Islet precursor cell (in vitro differentiated cells): ENCODE results near the gene KNSTRN.

Experiments used
- DNase-seq: peaks from one replicate; pipeline ENCODE4 v3.0.0-alpha.2; 2018

KNSTRN gene

DNA sequence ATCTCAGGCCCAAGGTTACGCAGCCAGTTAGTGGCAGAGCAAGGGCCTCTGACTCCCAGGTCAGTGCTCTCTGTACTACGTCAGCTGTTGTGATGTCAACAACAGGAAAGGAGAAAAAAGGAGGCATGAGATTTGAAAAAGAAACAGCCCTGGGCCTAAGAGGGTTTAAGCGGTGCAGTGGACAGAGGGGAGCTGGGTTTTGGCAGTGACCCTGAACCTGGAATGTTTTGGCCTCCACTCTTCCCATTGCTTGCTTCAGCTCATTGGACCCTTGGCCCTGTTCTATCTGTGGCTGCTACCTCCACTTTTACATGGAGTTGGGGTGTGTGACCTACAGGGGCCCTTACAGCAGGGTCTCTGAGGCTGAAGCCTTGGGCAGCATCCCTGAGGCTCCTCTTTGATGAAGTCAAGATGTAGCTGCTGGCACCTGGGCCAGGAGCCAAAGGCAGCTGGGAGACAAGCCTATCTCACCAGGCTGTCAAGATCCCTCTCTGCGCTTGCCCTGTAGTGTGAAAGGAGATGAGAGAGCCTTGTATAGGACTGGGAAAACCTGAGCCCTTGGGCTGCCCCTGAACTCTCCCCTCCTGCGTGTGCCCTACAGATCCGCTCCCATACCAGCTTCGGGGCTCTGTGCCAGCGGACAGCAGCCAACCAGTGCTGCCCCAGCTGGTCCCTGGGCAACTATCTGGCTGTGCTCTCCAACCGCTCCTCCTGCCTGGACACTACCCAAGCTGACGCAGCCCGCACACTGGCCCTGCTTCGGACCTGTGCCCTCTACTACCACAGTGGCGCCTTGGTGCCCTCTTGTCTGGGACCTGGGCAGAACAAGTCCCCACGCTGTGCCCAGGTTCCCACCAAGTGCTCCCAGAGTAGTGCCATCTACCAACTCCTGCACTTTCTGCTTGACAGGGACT, 15.8 kb upstream of the KNSTRN start:
- no peak for DNase-seq

DNA sequence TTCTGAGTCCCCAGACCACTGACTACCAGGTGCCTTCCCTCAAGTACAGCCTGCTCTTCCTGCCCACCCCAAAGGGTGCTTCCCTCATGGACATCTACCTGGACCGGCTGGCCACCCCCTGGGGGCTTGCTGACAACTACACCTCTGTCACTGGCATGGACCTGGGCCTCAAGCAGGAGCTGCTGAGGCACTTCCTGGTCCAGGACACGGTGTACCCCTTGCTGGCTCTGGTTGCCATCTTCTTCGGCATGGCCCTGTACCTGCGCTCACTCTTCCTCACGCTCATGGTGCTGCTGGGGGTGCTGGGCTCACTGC, 15.2 kb upstream of the KNSTRN start:
- no peak for DNase-seq

DNA sequence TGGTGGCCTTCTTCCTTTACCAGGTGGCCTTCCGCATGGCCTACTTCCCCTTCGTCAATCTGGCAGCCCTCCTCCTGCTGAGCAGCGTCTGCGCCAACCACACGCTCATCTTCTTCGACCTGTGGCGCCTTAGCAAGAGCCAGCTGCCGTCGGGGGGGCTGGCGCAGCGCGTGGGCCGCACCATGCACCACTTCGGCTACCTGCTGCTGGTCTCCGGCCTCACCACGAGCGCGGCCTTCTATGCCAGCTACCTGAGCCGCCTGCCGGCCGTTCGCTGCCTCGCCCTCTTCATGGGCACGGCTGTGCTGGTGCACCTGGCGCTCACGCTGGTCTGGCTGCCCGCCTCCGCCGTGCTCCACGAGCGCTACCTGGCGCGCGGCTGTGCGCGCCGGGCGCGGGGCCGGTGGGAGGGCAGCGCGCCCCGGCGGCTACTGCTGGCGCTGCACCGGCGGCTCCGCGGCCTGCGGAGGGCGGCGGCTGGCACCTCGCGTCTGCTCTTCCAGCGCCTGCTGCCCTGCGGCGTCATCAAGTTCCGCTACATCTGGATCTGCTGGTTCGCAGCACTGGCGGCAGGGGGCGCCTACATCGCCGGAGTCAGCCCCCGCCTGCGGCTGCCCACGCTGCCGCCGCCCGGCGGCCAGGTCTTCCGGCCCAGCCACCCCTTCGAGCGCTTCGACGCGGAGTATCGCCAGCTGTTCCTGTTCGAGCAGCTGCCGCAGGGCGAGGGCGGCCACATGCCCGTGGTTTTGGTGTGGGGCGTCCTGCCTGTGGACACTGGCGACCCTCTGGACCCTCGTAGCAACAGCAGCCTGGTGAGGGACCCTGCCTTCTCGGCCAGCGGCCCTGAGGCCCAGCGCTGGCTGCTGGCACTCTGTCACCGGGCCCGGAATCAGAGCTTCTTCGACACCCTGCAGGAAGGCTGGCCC, 14.6 kb upstream of the KNSTRN start:
- DNase-seq: peak; percentile 95

DNA sequence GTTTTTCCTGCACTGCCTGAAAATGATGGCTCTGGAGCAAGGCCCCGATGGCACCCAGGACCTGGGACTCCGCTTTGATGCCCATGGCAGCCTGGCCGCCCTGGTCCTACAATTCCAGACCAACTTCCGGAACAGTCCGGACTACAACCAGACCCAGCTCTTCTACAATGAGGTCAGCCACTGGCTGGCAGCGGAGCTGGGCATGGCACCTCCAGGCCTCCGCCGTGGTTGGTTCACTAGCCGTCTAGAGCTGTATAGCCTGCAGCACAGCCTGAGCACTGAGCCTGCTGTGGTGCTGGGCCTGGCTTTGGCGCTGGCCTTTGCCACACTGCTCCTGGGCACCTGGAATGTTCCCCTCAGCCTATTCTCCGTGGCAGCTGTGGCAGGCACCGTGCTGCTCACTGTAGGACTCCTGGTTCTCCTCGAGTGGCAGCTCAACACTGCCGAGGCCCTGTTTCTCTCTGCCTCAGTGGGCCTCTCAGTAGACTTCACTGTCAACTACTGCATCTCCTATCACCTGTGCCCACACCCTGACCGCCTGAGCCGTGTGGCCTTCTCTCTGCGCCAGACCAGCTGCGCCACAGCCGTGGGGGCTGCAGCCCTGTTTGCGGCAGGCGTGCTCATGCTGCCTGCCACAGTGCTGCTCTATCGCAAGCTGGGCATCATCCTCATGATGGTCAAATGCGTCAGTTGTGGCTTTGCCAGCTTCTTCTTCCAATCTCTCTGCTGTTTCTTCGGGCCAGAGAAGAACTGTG, 13.6 kb upstream of the KNSTRN start:
- DNase-seq: no peak

DNA sequence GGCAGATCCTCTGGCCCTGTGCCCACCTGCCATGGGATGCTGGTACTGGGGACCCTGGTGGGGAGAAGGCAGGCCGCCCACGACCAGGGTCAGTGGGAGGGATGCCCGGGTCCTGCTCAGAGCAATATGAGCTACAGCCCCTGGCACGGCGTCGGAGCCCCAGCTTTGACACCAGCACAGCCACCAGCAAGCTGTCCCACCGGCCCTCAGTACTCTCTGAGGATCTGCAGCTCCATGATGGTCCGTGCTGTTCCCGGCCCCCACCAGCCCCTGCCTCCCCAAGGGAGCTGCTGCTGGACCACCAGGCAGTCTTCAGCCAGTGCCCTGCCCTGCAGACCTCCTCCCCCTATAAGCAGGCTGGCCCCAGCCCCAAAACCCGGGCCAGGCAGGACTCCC, 13.0 kb upstream of the KNSTRN start:
- DNase-seq: peak; percentile 43

DNA sequence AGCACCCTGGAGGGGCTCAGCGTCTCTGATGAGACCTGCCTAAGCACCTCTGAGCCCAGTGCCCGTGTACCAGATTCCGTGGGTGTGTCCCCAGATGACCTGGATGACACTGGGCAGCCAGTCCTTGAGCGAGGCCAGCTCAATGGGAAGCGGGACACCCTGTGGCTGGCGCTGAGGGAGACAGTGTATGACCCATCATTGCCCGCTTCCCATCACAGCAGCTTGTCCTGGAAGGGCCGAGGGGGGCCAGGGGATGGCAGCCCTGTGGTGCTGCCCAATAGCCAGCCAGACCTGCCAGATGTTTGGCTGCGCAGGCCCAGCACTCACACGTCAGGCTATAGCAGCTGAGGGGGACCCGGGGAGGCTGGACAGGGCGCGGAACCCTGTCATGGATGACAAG, 12.6 kb upstream of the KNSTRN start:
- peak; percentile 40 for DNase-seq

DNA sequence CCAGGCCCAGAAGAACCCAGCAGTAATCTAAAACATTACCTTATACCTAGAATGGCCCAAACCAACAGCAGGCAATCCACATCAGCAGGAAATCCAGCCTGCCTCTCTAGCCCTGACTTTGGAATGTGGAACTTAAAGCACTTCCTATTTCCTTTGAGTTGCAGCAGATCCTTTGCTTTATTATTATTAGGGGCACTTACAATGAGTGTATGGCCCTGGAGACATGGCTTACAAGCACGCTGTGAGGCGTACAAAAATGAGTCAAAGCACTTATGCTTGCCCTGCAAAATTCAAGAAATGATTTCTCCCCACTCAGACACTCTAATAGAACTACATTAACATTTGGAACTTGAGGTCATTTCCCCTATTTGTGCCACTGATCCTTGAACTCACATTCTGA, 9.5 kb upstream of the KNSTRN start:
- DNase-seq: no peak

DNA sequence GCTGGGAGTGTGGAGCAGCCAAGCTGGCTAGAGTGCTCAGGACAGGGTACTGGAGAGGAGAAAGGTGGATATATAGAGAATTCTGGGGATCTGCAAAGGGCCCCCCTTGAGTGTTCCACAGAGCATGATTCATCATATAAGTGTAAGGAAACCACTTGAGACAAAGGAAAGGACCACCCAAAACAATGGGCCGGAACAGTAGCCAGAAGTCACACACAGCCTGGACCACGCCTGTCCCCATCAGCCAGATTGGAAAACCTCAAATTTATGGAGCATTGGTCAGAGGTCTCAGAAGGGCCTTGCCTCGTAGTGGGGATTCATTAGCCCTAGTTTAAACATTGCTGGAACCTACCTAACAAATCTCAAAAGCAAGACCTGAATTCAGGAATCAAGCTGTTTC, 4.9 kb upstream of the KNSTRN start:
- no peak for DNase-seq

DNA sequence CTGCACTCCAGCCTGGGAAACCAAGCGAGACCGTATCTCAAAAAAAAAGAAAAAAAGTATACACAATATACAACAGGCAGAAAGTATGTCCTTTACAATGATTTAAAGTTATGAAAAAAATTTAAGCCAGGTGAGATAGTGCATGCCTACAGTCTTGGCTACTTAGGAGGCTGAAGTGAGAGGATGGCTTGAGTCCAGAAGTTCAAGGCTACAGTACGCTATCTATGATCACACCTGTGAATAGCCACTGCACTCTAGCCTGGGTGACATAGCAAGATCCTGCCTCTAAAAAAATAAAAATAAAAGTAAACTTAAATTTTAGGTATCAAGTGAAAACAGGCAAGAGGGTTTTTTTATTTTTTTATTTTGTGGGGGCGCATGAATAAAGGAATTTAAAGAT, 3.1 kb upstream of the KNSTRN start:
- DNase-seq: no peak

DNA sequence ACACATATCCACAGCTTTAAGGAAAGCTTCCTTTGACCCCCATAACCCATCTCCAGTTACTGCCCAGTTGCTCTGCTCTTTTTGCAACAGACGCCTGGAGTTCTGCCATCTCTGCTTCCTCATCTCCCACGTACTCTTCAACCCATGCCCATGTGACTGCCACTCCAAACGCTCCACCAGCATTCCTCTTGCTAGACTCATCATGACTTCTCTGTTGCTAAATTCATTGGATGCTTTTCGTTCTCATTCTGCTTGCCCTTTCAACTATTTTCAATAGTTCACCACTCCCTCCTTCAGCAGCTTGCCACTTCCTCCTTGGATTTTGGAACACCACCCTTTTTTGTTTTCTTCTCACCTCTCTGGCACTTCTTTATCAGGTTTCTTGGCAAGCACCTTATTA, 2.7 kb upstream of the KNSTRN start:
- DNase-seq: no peak

DNA sequence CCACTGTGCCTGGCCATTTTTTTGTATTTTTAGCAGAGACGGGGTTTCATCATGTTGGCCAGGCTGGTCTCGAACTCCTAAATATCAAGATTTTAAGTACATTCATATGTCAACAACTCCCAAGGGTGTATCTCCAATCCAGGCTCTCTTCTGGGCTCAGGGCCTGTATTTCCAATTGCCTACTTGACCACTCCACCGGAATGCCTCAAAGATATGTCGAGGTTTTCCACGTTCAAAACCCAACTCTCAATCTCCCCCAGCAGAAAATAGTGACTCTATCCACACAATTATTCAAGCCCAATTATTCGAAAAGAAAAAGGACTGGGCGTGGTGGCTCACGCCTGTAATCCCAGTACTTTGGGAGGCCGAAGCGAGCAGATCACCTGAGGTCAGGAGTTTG, 1.9 kb upstream of the KNSTRN start:
- no peak for DNase-seq

DNA sequence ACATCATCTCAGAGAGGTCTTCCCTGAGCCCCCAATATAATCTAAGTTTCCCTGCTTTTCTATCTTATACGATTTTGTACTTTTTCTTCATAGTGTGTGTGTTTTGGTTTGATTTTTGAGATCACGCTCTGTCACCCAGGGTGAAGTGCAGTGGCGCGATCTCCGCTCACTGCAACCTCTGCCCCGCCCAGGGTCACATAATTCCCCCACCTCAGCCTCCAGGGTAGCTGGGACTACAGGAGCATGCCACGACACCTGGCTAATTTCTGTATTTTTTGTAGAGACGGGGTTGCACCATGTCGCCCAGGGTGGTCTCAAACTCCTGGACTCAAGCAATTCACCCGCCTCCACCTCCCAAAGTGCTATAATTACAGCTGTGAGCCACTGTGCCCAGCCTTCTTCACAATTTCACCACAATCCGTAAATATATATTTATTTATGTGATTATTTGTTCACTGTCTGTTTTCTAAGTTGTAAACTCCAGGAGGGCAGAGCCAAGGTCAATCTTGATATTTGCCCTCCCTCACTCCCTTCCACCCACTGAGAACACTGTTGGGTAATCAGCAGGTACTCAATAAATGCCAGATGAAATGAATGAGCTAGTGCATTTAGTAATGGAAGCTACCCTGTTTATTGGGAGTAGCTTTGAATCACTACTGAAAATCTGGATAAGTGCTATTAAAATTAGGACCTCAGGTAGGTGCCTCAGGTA, 547 bp upstream of the KNSTRN start:
- no peak for DNase-seq

DNA sequence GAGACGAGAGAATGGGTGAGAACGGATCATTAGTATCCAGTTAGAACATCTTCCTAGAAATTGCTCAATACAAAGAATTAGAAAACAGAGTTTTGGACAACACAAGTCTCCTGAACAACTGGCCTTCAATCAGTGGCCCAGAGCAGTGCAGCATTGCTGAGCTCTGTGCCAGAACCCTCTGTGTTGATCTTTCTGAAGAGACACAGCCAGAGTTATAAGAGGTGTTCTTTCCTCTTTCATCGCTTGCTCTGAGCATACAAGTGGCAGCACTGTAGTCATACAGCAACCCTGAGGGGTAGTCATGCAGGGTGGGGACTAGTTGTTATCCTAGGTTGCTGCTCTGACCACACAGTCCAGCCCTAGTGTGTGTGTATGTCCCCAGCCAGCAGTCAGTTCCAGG, 4.0 kb downstream of the KNSTRN start:
- DNase-seq: no peak

DNA sequence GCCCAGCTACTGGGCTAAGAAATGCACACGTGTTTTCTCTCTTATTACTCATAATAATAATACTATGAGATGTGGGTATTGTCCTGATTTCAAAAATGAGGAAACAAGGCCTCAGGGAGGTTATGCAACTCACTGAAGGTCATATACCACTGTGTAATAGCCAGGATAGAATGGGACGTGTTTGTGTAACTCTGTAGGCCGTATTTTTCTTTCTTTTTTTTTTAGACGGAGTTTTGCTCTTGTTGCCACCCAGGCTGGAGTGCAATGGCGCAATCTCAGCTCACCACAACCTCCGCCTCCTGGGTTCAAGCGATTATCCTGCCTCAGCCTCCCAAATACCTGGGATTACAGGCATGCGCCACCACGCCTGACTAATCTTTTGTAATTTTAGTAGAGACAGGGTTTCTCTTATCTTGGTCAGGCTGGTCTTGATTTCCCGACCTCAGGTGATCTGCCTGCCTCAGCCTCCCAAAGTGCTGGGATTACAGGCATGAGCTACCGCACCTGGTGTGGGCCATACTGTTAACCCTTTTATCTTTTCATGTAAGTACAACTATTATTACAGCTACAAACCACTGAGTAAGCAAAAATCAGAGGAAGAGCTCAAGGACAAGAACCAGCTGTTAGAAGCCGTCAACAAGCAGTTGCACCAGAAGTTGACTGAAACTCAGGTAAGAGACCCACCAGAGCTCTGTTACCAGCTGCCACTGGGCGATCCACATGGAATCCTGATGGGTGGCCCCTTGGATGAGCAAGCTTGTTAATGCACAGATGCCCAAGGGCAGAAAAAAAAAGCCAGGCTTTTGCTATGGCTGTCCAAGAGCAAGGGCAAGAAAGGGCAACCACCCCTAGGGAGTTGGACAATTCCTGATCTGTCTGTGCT, 6.7 kb downstream of the KNSTRN start:
- DNase-seq: no peak

DNA sequence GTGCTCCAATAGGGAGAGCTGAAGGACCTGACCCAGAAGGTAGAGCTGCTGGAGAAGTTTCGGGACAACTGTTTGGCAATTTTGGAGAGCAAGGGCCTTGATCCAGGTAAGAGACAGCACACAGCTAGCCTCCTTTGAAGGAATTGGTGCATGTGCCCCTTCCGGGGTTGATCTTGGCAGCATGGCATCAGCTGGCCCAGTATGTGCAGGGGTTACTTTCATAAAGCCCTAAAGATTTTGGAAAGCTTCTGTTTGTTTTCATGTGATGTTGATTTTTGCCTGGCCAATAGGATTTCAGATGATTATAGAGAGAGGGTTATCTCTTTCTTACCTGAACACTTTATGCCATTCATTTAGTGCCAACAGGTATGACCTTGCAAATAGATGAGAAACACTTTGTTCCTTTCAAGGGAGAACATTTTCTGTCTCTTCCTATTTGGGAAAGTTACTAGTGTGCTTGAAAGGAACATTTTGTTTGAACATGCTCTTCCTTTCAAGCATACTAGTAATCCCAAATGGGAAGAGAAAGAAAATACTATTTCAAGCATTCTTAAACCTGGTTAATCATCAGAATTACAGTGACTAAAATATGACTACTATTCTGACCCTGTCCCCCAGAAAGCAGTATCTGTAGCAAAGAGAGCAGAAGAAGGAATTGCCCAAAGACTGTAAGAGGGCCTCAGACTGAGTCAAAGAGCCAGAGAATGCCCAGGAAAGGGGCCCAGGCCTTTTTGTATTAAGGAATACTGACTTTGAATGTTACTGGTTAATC, 7.5 kb downstream of the KNSTRN start:
- no peak for DNase-seq

DNA sequence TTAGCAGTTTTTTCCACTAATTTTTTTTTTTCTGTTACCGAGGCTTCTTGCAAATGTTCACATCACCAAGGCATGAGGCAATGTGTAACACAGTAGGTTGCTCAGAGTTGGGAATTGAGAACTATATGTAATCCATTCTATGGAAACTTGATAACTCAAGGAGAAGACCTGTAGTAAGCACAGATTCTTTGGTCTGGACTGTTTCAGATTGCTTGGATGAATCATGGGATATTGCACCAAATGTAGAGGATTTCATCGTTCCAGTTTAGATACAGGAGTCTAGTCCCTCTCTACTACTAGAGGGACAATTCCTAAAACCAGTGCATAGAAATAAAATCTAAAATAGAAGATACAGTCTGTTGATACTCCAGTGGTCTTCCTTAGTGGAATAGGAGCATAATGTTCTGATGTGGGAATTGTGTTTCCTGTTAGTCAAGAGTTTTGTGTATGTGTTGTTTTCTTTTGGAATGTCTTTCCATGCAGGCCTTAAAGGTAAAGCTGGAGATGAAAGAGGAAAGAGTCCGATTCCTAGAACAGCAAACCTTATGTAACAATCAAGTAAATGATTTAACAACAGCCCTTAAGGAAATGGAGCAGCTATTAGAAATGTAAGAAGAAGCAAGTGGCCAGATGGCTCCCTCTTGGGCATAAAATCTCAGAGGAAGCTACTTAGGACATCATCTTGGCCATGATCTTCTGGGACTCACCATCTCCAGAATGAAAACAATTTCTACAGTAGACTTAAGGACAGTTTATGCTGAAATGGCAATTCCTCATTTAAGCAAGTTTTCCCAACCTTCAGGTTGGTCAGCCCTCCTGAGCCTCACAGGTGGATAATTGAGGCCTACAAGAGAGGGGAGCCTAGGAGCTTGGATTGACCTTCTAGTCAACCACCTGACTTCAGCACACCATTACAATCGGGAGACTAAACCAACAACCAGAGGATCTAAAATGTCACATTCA, 10.7 kb downstream of the KNSTRN start:
- no peak for DNase-seq

DNA sequence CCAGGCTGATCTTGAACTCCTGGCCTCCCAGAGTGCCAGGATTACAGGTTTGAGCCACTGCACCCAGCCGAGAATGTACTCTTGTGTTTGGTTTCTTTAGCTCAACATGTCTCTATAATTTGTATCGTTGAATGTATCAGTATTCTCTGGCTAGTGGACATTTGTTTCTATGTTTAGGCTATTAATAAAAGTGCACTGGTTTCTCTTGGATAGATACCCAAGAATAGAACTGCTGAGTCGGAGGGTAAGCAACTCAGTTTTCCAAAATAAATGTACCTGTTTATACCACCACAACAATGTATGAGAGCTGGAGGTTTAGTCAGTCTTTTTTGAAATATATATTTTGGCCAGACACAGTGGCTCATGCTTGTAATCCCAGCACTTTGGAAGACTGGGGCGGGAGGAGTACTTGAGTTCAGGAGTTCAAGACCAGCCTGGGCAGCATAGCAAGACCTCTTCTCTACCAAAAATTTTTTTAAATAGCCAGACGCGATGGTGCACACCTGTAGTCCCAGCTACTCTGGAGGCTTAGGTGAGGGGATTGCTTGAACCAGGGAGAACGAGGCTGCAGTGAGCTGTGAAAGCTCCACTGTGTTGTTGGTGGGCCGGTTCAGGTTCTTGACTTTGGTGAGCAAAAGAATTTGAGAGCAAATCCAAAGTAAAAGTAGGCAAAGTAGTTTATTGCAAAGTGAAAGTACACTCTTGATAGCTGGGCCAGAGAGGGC, 15.3 kb downstream of the KNSTRN start:
- no peak for DNase-seq

DNA sequence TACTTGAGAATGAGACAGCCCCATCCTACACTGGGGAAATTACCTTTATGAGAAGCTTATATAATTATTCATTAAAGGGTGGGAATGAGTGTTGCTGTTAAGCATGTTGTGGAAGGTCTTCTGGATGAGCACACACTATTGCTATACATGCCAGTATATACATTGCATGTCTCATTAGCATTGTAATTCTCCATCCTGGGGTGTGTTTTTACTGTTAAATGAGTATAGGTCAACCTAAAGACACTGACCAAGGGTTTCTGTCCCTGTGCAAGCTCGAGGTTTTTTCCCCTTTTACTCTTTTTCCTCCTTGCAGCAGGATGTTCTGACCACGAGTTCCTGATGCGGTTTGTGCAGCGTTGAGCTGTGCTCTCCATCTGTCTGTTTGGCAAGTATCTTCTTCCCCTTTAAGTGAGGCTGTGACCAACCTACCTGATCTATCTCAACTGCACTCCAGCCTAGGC, 15.9 kb downstream of the KNSTRN start:
- no peak for DNase-seq

DNA sequence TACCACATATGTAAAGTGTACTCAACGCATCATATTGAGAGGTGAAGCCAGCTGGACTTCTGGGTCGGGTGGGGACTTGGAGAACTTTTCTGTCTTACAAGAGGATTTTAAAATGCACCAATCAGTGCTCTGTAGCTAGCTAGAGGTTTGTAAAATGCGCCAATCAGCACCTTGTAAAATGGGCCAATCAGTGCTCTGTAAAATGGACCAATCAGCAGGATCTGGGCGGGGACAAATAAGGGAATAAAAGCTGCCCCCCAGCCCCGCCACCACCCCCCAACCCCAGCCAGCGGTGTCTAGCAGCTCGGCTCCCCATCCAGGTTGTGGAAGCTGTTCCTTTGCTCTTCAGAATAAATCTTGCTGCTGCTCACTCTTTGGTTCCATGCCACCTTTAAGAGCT, 16.8 kb downstream of the KNSTRN start:
- DNase-seq: no peak
